Astrocyte of the cerebellum (primary cell): ENCODE results near the gene TNS1.

Experiments
- DNase-seq: peaks from one replicate; pipeline ENCODE4 v3.0.0-alpha.2; 2011; ENCODE audit warnings: low read depth
- H3K4me3 ChIP-seq: 2 replicates; pipeline ENCODE4 v1.5.1; 2011; ENCODE audit warnings: mild to moderate bottlenecking, low read depth, low read length, moderate library complexity
- in situ Hi-C: cut with HindIII; loops from 2 replicates; pipeline ENCODE4 v1.10.0; 2017; ENCODE audit warnings: low sequenced_read_pairs
- TF ChIP-seq, protein P1 (sequence below): IDR thresholded peaks from 2 replicates; pipeline ENCODE4 v1.5.1; 2012; ENCODE audit warnings: low read length, low read depth, moderate library complexity, mild to moderate bottlenecking; ENCODE audit errors: missing control alignments

The TNS1 gene

GRCh38 chr2:217953011-217953481 is 49.7 kb downstream of the TNS1 start:
- no peak for DNase-seq
- no peak overlapping the region for H3K4me3 ChIP-seq
- in situ Hi-C loops = no loop called here
- TF ChIP-seq, protein P1, sequence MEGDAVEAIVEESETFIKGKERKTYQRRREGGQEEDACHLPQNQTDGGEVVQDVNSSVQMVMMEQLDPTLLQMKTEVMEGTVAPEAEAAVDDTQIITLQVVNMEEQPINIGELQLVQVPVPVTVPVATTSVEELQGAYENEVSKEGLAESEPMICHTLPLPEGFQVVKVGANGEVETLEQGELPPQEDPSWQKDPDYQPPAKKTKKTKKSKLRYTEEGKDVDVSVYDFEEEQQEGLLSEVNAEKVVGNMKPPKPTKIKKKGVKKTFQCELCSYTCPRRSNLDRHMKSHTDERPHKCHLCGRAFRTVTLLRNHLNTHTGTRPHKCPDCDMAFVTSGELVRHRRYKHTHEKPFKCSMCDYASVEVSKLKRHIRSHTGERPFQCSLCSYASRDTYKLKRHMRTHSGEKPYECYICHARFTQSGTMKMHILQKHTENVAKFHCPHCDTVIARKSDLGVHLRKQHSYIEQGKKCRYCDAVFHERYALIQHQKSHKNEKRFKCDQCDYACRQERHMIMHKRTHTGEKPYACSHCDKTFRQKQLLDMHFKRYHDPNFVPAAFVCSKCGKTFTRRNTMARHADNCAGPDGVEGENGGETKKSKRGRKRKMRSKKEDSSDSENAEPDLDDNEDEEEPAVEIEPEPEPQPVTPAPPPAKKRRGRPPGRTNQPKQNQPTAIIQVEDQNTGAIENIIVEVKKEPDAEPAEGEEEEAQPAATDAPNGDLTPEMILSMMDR = no peak

DNA sequence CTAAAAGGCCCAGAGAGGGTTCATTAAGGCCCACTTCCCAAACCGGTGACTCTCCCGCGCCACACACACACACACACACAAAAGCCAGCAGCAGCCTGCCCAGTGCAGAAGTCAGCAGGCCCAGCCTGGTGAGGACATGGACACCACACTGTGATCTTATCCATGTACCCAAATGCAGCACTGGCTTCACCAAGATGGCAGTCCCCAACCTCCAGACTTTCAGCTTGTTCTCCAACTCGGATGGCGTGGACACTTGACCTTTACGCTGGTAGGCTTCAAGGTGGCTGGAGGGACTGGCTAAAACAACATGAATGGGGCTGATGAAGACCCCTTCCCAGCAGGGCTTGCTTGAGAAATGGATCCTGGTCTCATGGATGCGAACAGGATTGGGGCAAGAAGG is 50.4 kb downstream of the TNS1 start:
- no peak for DNase-seq
- TF ChIP-seq, protein P1 = no peak
- H3K4me3 ChIP-seq = no peak overlapping the region
- in situ Hi-C loops = no loop called here

GRCh38 chr2:217951521-217952247 is 51.1 kb downstream of the TNS1 start:
- in situ Hi-C loops = no loop called here
- TF ChIP-seq, protein P1 = no peak
- DNase-seq = no peak
- no peak overlapping the region for H3K4me3 ChIP-seq

- TF ChIP-seq, protein P1 = no peak
- in situ Hi-C loops = no loop called here
- H3K4me3 ChIP-seq = no peak overlapping the region
- no peak for DNase-seq
These were observed 51.7 kb downstream of the TNS1 start for GRCh38 chr2:217951091-217951490.

GRCh38 chr2:217950401-217950871 is 52.4 kb downstream of the TNS1 start:
- DNase-seq = no peak
- in situ Hi-C loops = no loop called here
- H3K4me3 ChIP-seq = no peak overlapping the region
- TF ChIP-seq, protein P1 = no peak

- in situ Hi-C loops = no loop called here
- no peak overlapping the region for H3K4me3 ChIP-seq
- TF ChIP-seq, protein P1 = no peak
- DNase-seq = no peak
These were observed 53.3 kb downstream of the TNS1 start for GRCh38 chr2:217949447-217949846.
